ENCODE measurements around the gene DCP1B. TPM values are rescaled to one million over a fixed set of nuclear protein-coding genes. Genes with fewer than 3 reads are reported as not detected.

DCP1B gene
- total RNA-seq, 1 donor from 2014 or later: 23.3 TPM

GRCh38 chr12:2017546-2018337, 13.5 kb upstream of the DCP1B start:
- Histone ChIP-seq H3K27ac (no peak overlapping the region), H3K27me3 (no peaks in the 10 kb centered on the region), H3K4me3 (no peak overlapping the region), H3K4me1 (no peaks in the 10 kb centered on the region), H3K36me3 (no peaks in the 10 kb centered on the region), H3K9me3 (no peaks in the 10 kb centered on the region)
- intact Hi-C loops (cut with DNase I): no loop called here
- no peak for TF ChIP-seq CTCF (IDR thresholded peaks at IDR 0.05)
- no peak for DNase-seq (ENCODE audit: low spot score in 2 of 2)

- Histone ChIP-seq H3K9me3 (no peaks in the 10 kb centered on the region), H3K27me3 (no peaks in the 10 kb centered on the region), H3K36me3 (no peaks in the 10 kb centered on the region), H3K4me1 (no peaks in the 10 kb centered on the region), H3K27ac (no peak overlapping the region), H3K4me3 (no peak overlapping the region)
- intact Hi-C loops (cut with DNase I): no loop called here
- no peak for DNase-seq (ENCODE audit: low spot score in 2 of 2)
- TF ChIP-seq CTCF (IDR thresholded peaks at IDR 0.05): no peak
Observed at GRCh38 chr12:2016862-2017545, 12.7 kb upstream of the DCP1B start.

GRCh38 chr12:2014231-2014630, 10.0 kb upstream of the DCP1B start:
- no peak overlapping the region for H3K4me3 ChIP-seq
- DNase-seq (ENCODE audit: low spot score in 2 of 2): no peak
- H3K9me3 ChIP-seq: no peaks in the 10 kb centered on the region
- H3K4me1 ChIP-seq: no peaks in the 10 kb centered on the region
- H3K27me3 ChIP-seq: no peaks in the 10 kb centered on the region
- H3K27ac ChIP-seq: no peak overlapping the region
- intact Hi-C loops (cut with DNase I): no loop called here
- TF ChIP-seq CTCF (IDR thresholded peaks at IDR 0.05): no peak
- H3K36me3 ChIP-seq: no peaks in the 10 kb centered on the region

GRCh38 chr12:2013527-2014223, 9.4 kb upstream of the DCP1B start:
- Histone ChIP-seq H3K36me3 (no peaks in the 10 kb centered on the region), H3K9me3 (no peaks in the 10 kb centered on the region), H3K4me3 (no peak overlapping the region), H3K27ac (no peak overlapping the region), H3K27me3 (no peaks in the 10 kb centered on the region), H3K4me1 (no peaks in the 10 kb centered on the region)
- intact Hi-C loops (cut with DNase I): no loop called here
- DNase-seq (ENCODE audit: low spot score in 2 of 2): no peak
- TF ChIP-seq CTCF (IDR thresholded peaks at IDR 0.05): no peak

- intact Hi-C loops (cut with DNase I): no loop called here
- H3K27ac ChIP-seq: no peak overlapping the region
- no peak for TF ChIP-seq CTCF (IDR thresholded peaks at IDR 0.05)
Observed at GRCh38 chr12:2013086-2013485, 8.8 kb upstream of the DCP1B start.

More at GRCh38 chr12:2013086-2013485, 8.8 kb upstream of the DCP1B start:
- no peak for DNase-seq (ENCODE audit: low spot score in 2 of 2)
- Histone ChIP-seq H3K27me3 (no peaks in the 10 kb centered on the region), H3K4me3 (no peak overlapping the region), H3K36me3 (no peaks in the 10 kb centered on the region), H3K4me1 (no peaks in the 10 kb centered on the region), H3K9me3 (no peaks in the 10 kb centered on the region)

All from ascending aorta (tissue), 2 donors.